CD4-positive, alpha-beta T cell (primary cell): ENCODE data around the gene POGZ. TPM values are rescaled to one million over a fixed set of nuclear protein-coding genes. Genes with fewer than 3 reads are reported as not detected.
"Not testable (repeated sequence)": the region's sequence is repeated elsewhere in the genome, so short reads cannot be mapped to it uniquely, and the experiment has no call there.

ENCODE experiments used
- ATAC-seq: fragments of 200-7000 bp; cut with Tn5 transposase; one replicate; pipeline ENCODE4 v1.10.0; 2022; ENCODE audit warnings: mild to moderate bottlenecking; ENCODE audit not compliant: poor library complexity
- CTCF ChIA-PET: fragments of 350-600 bp; sonication (Branson Sonifier 250); formaldehyde crosslinking; loops from one replicate; lab custom pipeline; 2021; ENCODE audit warnings: antibody characterized with exemption, inconsistent platforms; lab: Charles Lee
- POLR2A ChIA-PET: fragments of 350-600 bp; sonication (Branson Sonifier 250); formaldehyde crosslinking; loops from one replicate; lab custom pipeline; 2021; ENCODE audit warnings: antibody characterized with exemption, inconsistent platforms; lab: Charles Lee
- DNase-seq, 14 experiments: peaks; one replicate each; pipeline ENCODE4 v3.0.0-alpha.2; 2013 to 2020; ENCODE audit warnings: mixed read lengths in 2 of 14
- H3K27ac ChIP-seq, 2 donors: one replicate each; pipeline versions ENCODE4 v1.5.1 to v1.7.0; 2013; ENCODE audit warnings: low read length in 2 of 2, low read depth in 1 of 2, mild to moderate bottlenecking in 1 of 2
- H3K27me3 ChIP-seq, 2 experiments: 1 replicate in 1 of 2; 2 replicates in 1 of 2; pipeline versions ENCODE4 v1.6.1 to v1.7.0; 2013; ENCODE audit warnings: low read length in 2 of 2, control low read depth in 1 of 2, mild to moderate bottlenecking in 1 of 2, moderate library complexity in 1 of 2; ENCODE audit not compliant: insufficient read depth in 2 of 2, control insufficient read depth in 1 of 2
- H3K36me3 ChIP-seq: one replicate; pipeline ENCODE4 v1.6.1; 2013; ENCODE audit warnings: low read length, control low read depth; ENCODE audit not compliant: insufficient read depth
- H3K4me1 ChIP-seq: one replicate; pipeline ENCODE4 v1.6.1; 2013; ENCODE audit warnings: low read length, control low read depth; ENCODE audit not compliant: insufficient read depth
- H3K4me3 ChIP-seq: one replicate; pipeline ENCODE4 v1.5.1; 2013; ENCODE audit warnings: mild to moderate bottlenecking, low read length, moderate library complexity
- H3K9me3 ChIP-seq, 2 experiments: 1 replicate in 1 of 2; 2 replicates in 1 of 2; pipeline versions ENCODE4 v1.6.1 to v1.7.0; 2013; ENCODE audit warnings: low read length in 2 of 2, mild to moderate bottlenecking in 2 of 2, control low read depth in 1 of 2, moderate library complexity in 1 of 2; ENCODE audit not compliant: control insufficient read depth in 1 of 2, insufficient read depth in 1 of 2
- H3K27ac Mint-ChIP-seq: one replicate; pipeline ENCODE4 v1.8.0; 2020; ENCODE audit warnings: mixed read lengths
- H3K27me3 Mint-ChIP-seq: one replicate; pipeline ENCODE4 v1.8.0; 2021; ENCODE audit warnings: mixed read lengths
- H3K36me3 Mint-ChIP-seq: one replicate; pipeline ENCODE4 v1.8.0; 2021; ENCODE audit warnings: low read depth, mixed read lengths
- H3K4me1 Mint-ChIP-seq: one replicate; pipeline ENCODE4 v1.8.0; 2021; ENCODE audit warnings: low read depth, mixed read lengths
- H3K4me3 Mint-ChIP-seq: one replicate; pipeline ENCODE4 v1.8.0; 2020; ENCODE audit warnings: mild to moderate bottlenecking, mixed read lengths
- H3K9me3 Mint-ChIP-seq: one replicate; pipeline ENCODE4 v1.8.0; 2020; ENCODE audit warnings: mixed read lengths
- intact Hi-C, 2 experiments: fragments of 100-400 bp; cut with DNase I in 1 of 2; cut with micrococcal nuclease in 1 of 2; formaldehyde crosslinking; loops; one replicate each; pipeline versions ENCODE4 v1.15.1 to v1.9.0; 2023 to 2025; cut with DNase I, micrococcal nuclease
- total RNA-seq, 174 experiments: library from RNA in 2 of 174; stranded (reverse) in 2 of 174; gene quantifications; one replicate each; pipeline ENCODE4 v1.2.3 and lab custom pipeline; 2021 to 2026
- TF ChIP-seq, protein P1 (sequence below): fragments of 200-600 bp; IDR thresholded peaks from one replicate; pipeline ENCODE4 v1.8.0; 2022; ENCODE audit warnings: antibody characterized with exemption, mild to moderate bottlenecking

The POGZ gene
- total RNA-seq, 2 experiments from 2014 or later, result 97.8 to 99.4 TPM

- Histone ChIP-seq H3K27me3 (no peaks in the 10 kb centered on the region), H3K9me3 (no peaks in the 10 kb centered on the region), H3K27ac (no peak overlapping the region), H3K4me3 (no peak overlapping the region), H3K4me1 (peaks cover 11% of the 10 kb centered on the region), H3K36me3 (peaks cover 18% of the 10 kb centered on the region)
- Mint-ChIP-seq H3K27ac (no peak overlapping the region), H3K27me3 (no peaks in the 10 kb centered on the region), H3K4me1 (peaks cover 52% of the 10 kb centered on the region), H3K36me3 (peaks cover 33% of the 10 kb centered on the region), H3K9me3 (no peaks in the 10 kb centered on the region), H3K4me3 (no peak overlapping the region)
- TF ChIP-seq, protein P1, sequence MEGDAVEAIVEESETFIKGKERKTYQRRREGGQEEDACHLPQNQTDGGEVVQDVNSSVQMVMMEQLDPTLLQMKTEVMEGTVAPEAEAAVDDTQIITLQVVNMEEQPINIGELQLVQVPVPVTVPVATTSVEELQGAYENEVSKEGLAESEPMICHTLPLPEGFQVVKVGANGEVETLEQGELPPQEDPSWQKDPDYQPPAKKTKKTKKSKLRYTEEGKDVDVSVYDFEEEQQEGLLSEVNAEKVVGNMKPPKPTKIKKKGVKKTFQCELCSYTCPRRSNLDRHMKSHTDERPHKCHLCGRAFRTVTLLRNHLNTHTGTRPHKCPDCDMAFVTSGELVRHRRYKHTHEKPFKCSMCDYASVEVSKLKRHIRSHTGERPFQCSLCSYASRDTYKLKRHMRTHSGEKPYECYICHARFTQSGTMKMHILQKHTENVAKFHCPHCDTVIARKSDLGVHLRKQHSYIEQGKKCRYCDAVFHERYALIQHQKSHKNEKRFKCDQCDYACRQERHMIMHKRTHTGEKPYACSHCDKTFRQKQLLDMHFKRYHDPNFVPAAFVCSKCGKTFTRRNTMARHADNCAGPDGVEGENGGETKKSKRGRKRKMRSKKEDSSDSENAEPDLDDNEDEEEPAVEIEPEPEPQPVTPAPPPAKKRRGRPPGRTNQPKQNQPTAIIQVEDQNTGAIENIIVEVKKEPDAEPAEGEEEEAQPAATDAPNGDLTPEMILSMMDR, result no peak
- intact Hi-C loops, result loop anchor here (1.0 to 10.0 kb wide), 7 partner anchors 66 to 550 kb away; partner anchors contain the start of genes CGN (in 1 of the 2) and S100A10 (in 1 of the 2)
- ChIA-PET POLR2A (interaction anchor here (0.7 to 1.5 kb wide), 3 partner anchors 13 to 29 kb away, joined by 4 to 5 read pairs (median 5); partner anchors contain the start of gene POGZ), CTCF (interaction anchor here (0.9 to 1.6 kb wide), 10 partner anchors 12 to 392 kb away, joined by 3 to 6 read pairs (median 4); partner anchors contain the start of genes POGZ and TUFT1)
- ATAC-seq, result no peak
- no peak for DNase-seq
Measured at GRCh38 chr1:151444783-151445177, 14.5 kb downstream of the POGZ start.

DNA sequence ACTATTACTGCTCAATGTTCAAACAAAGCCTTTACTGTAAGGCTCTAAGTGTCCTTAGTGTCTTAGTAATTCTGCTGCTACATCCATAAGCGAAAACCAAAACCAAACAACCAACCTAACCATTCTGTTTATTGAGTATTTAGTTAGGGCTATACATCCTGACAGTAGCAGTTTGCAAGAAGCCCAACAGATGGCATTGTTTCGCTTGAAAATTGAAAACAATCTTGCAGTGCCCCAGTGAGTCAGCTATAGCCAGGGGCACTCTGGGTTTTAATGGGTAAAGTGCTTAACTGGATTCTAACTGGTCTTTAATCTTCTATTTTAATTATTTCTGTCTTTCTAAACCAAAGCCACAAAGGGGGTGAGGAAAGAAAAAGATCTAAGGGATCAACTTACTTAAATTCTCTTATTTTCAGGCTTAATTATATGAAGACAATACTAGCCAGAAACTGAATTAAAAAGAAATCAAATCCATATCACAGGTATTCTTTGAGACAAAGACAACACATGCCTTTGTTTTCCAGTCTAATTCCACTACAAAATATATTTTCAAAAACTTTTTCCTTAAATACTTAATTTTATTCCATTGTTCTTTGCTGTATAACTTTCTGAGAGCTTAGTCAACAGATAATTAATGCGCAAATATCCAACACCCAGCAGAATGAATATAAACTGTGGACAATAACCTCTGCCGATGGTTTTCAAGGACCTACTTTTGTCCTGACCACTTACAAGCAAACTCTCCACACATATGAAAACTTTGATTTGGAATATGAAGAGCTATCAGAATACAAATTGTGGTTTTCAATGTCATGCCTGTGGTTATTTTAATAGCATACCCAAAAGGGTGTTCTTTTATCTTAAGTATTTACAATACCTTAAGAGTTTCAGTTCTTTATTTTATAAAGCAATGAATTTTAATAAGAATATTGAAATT, 15.2 kb downstream of the POGZ start:
- intact Hi-C loops, result loop anchor here (1.0 to 10.0 kb wide), 8 partner anchors 67 to 551 kb away; partner anchors contain the start of genes CGN (in 1 of the 2), S100A10 (in 1 of the 2) and TUFT1 (in 1 of the 2)
- Mint-ChIP-seq H3K27me3 (no peaks in the 10 kb centered on the region), H3K36me3 (peaks cover 36% of the 10 kb centered on the region), H3K4me1 (peaks cover 55% of the 10 kb centered on the region), H3K27ac (peak overlapping the region; percentile 14), H3K4me3 (no peak overlapping the region), H3K9me3 (no peaks in the 10 kb centered on the region)
- Histone ChIP-seq H3K4me1 (peaks cover 11% of the 10 kb centered on the region), H3K27me3 (no peaks in the 10 kb centered on the region), H3K4me3 (no peak overlapping the region), H3K27ac (no peak overlapping the region), H3K36me3 (peaks cover 23% of the 10 kb centered on the region), H3K9me3 (no peaks in the 10 kb centered on the region)
- TF ChIP-seq, protein P1, result peak; percentile 85
- POLR2A ChIA-PET, result interaction anchor here (0.6 to 1.5 kb wide), 5 partner anchors 11 to 67 kb away, joined by 3 to 5 read pairs (median 4); partner anchors contain the start of genes CGN and POGZ
- CTCF ChIA-PET, result interaction anchor here (0.6 to 1.6 kb wide), 21 partner anchors 9 to 393 kb away, joined by 3 to 10 read pairs (median 4); partner anchors contain the start of genes CGN and POGZ
- peak; percentile 99 for ATAC-seq
- DNase-seq, result peak; percentile 40 to 87 (median 60)

DNA sequence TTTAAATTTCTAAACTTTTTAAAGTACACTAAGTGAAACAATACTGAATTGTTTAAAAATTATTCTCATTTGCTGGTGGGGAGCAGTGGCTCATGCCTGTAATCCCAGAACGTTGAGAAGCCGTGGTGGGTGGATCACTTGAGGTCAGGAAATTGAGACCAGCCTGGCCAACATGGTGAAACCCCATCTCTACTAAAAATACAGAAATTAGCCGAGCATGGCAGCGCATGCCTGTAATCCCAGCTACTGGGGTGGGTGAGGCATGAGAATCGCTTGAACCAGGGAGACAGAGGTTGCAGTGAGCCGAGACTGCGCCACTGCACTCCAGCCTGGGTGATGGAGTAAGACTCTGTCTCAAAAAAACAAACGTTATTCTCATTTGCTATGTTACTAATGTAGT, 21.9 kb downstream of the POGZ start:
- H3K36me3 ChIP-seq, result peaks cover 38% of the 10 kb centered on the region
- intact Hi-C loops, ATAC-seq, H3K9me3 ChIP-seq, H3K27me3 Mint-ChIP-seq, H3K4me3 Mint-ChIP-seq, POLR2A ChIA-PET, H3K27ac ChIP-seq, DNase-seq, H3K4me3 ChIP-seq, H3K27ac Mint-ChIP-seq, H3K27me3 ChIP-seq, H3K9me3 Mint-ChIP-seq: not testable (repeated sequence)
- H3K4me1 ChIP-seq, result peaks cover 25% of the 10 kb centered on the region
- H3K4me1 Mint-ChIP-seq, result peaks cover 37% of the 10 kb centered on the region
- H3K36me3 Mint-ChIP-seq, result peaks cover 48% of the 10 kb centered on the region
- CTCF ChIA-PET, result interaction anchor here (0.5 kb wide), 1 partner anchor 80 kb away, joined by 3 read pairs; no protein-coding TSS in a partner anchor
